HEK293T (cell line): ENCODE measurements around the gene PPIA.
"Not testable (repeated sequence)": the region's sequence is repeated elsewhere in the genome, so short reads cannot be mapped to it uniquely, and the experiment has no call there.

Source experiments
- CTCF ChIA-PET: fragments of 350-600 bp; formaldehyde crosslinking; extraction: SDS; loops from one replicate; lab custom pipeline; 2021; ENCODE audit warnings: antibody characterized with exemption, inconsistent platforms; lab: Yijun Ruan, JAX
- POLR2A ChIA-PET: fragments of 350-600 bp; formaldehyde crosslinking; extraction: SDS; loops from one replicate; lab custom pipeline; 2020; ENCODE audit warnings: antibody characterized with exemption, inconsistent platforms; lab: Yijun Ruan, JAX
- DNase-seq: peaks from one replicate; pipeline ENCODE4 v3.0.0; 2012; ENCODE audit warnings: mixed read lengths; ENCODE audit errors: extremely low spot score
- ARNT ChIP-seq: fragments of 450-650 bp; IDR thresholded peaks from 2 replicates; pipeline ENCODE4 v1.6.1; 2017; ENCODE audit warnings: mild to moderate bottlenecking
- BHLHE40 ChIP-seq: fragments of 450-650 bp; IDR thresholded peaks from 2 replicates; pipeline ENCODE4 v1.6.1; 2016; ENCODE audit warnings: mild to moderate bottlenecking, moderate library complexity, borderline replicate concordance
- CTBP1 ChIP-seq: fragments of 450-650 bp; IDR thresholded peaks from 2 replicates; pipeline ENCODE4 v1.6.1; 2016; ENCODE audit warnings: borderline replicate concordance
- ELF4 ChIP-seq: fragments of 450-650 bp; IDR thresholded peaks from 2 replicates; pipeline ENCODE4 v1.6.1; 2017; ENCODE audit warnings: antibody characterized with exemption
- FOXA1 ChIP-seq: fragments of 450-650 bp; IDR thresholded peaks from 2 replicates; pipeline ENCODE4 v1.6.1; 2016; ENCODE audit warnings: mild to moderate bottlenecking
- FOXK2 ChIP-seq: fragments of 450-650 bp; IDR thresholded peaks from 2 replicates; pipeline ENCODE4 v1.6.1; 2016; ENCODE audit warnings: mild to moderate bottlenecking
- FOXM1 ChIP-seq: fragments of 450-650 bp; IDR thresholded peaks from 2 replicates; pipeline ENCODE4 v1.6.1; 2017; ENCODE audit warnings: mild to moderate bottlenecking, borderline replicate concordance
- HDGF ChIP-seq: fragments of 450-650 bp; IDR thresholded peaks from 2 replicates; pipeline ENCODE4 v1.6.1; 2017; ENCODE audit warnings: antibody characterized with exemption, borderline replicate concordance
- L3MBTL2 ChIP-seq: fragments of 450-650 bp; conservative IDR thresholded peaks from 2 replicates; pipeline ENCODE4 v1.6.1; 2016; ENCODE audit warnings: mild to moderate bottlenecking
- LEF1 ChIP-seq: fragments of 450-650 bp; IDR thresholded peaks from 2 replicates; pipeline ENCODE4 v1.6.1; 2017; ENCODE audit warnings: mild to moderate bottlenecking, borderline replicate concordance
- NFRKB ChIP-seq: fragments of 450-650 bp; IDR thresholded peaks from 2 replicates; pipeline ENCODE4 v1.6.1; 2016; ENCODE audit warnings: mild to moderate bottlenecking, moderate library complexity
- SP1 ChIP-seq: fragments of 450-650 bp; IDR thresholded peaks from 2 replicates; pipeline ENCODE4 v1.6.1; 2017
- SUZ12 ChIP-seq: fragments of 450-650 bp; IDR thresholded peaks from 2 replicates; pipeline ENCODE4 v1.6.1; 2016; ENCODE audit warnings: mild to moderate bottlenecking
- TARDBP ChIP-seq: fragments of 450-650 bp; IDR thresholded peaks from 2 replicates; pipeline ENCODE4 v1.6.1; 2016
- ZNF384 ChIP-seq: fragments of 450-650 bp; IDR thresholded peaks from 2 replicates; pipeline ENCODE4 v1.6.1; 2016
- TF ChIP-seq, protein P1 (sequence below): fragments of 450-650 bp; IDR thresholded peaks from 2 replicates; pipeline ENCODE4 v1.6.1; 2016

PPIA gene

DNA sequence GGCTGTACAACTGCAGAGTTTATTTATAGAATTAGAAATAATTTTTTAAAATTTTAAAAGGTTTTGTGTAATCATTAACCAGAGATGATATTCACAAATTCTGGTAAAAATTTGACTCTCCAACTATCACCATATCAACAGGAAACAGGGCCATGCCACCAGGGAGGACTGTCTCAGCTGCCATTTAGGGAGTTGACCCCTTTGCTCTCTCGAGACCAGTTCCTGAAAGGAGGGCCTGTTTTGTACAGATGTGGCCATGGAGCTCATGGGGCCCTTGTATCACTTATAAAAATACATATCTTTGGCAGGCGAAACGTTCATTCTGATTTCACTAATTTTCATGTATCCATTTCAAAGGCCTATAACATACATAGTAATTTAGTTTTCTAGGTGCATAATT is 31.1 kb downstream of the PPIA start:
- TF ChIP-seq NFRKB (no peak), ELF4 (no peak), SP1 (no peak), SUZ12 (no peak), CTBP1 (no peak), BHLHE40 (no peak), L3MBTL2 (no peak)
- no peak for DNase-seq
- CTCF ChIA-PET: no interaction called here
- POLR2A ChIA-PET: interaction anchor here (0.6 to 1.6 kb wide), 2 partner anchors 21 to 38 kb away, joined by 3 to 4 read pairs; partner anchors contain the start of gene H2AZ2

DNA sequence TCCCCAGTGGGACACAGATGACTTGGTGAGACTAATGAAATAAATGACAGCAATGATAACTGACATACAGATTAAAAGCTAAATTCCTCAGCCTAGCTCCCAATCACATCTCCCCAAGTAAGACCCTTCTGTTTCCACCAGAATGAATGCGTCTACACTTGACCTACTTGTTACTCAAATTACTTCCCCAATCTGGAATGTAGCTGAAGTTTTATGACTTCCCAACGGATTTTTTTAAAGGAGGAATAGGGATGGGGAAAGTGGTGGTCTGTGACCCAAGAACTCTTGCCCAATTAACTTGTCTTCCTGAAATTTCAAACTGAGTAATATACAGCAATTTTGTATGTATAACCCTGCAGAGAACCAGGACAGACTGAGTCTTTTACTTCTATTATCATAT is 42.3 kb downstream of the PPIA start:
- no peak for DNase-seq
- TF ChIP-seq, protein P1, sequence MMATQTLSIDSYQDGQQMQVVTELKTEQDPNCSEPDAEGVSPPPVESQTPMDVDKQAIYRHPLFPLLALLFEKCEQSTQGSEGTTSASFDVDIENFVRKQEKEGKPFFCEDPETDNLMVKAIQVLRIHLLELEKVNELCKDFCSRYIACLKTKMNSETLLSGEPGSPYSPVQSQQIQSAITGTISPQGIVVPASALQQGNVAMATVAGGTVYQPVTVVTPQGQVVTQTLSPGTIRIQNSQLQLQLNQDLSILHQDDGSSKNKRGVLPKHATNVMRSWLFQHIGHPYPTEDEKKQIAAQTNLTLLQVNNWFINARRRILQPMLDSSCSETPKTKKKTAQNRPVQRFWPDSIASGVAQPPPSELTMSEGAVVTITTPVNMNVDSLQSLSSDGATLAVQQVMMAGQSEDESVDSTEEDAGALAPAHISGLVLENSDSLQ: no peak
- no peak for TF ChIP-seq CTBP1
- TF ChIP-seq ARNT: no peak
- TF ChIP-seq SP1: no peak
- no peak for TF ChIP-seq ZNF384
- no peak for TF ChIP-seq ELF4
- TF ChIP-seq FOXK2: no peak
- TF ChIP-seq NFRKB: no peak
- TF ChIP-seq L3MBTL2: no peak
- TF ChIP-seq FOXA1: no peak
- TF ChIP-seq LEF1: no peak
- no peak for TF ChIP-seq HDGF
- TF ChIP-seq SUZ12: no peak
- TF ChIP-seq BHLHE40: no peak
- no peak for TF ChIP-seq FOXM1
- TF ChIP-seq TARDBP: no peak
- POLR2A ChIA-PET: interaction anchor here (1.2 kb wide), 1 partner anchor 9 kb away, joined by 3 read pairs; the partner anchor contains the start of gene H2AZ2
- CTCF ChIA-PET: no interaction called here

DNA sequence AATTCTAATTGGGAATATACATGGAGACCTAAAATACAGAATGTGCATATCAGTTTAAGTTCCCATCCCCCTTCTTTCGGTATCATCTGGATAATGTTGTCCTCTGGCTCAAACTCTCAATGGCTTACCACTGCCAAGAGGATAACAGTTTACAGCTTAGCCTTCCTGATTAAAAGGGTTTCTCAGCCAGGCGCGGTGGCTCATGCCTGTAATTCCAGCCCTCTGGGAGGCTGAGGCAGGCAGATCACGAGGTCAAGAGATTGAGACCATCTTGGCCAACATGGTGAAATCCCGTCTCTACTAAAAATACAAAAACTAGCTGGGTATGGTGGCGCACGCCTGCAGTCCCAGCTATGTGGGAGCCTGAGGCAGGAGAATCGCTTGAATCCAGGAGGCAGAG is 46.2 kb downstream of the PPIA start:
- DNase-seq, POLR2A ChIA-PET: not testable (repeated sequence)
- CTCF ChIA-PET: interaction anchor here (0.6 kb wide), 1 partner anchor 269 kb away, joined by 4 read pairs; the partner anchor contains the start of gene TBRG4

DNA sequence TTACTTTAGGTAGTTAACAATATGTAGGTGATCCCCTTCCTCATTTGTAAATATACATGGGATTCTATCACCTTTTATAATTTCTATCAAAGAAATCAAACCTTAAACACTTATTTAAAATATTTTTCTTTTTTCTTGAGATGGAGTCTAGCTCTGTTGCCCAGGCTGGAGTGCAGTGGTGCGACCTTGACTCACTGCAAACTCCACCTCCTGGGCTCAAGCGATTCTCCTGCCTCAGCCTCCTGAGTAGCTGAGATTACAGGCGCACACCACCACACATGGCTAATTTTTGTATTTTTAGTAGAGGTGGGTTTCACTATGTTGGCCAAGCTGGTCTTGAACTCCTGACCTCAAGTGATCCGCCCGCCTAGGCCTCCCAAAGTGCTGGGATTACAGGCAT is 47.0 kb downstream of the PPIA start:
- CTCF ChIA-PET: interaction anchor here (1.0 kb wide), 1 partner anchor 45 kb away, joined by 3 read pairs; no protein-coding TSS in a partner anchor
- not testable (repeated sequence) for DNase-seq
- POLR2A ChIA-PET: interaction anchor here (1.7 kb wide), 1 partner anchor 262 kb away, joined by 5 read pairs; the partner anchor contains the start of gene TMED4

DNA sequence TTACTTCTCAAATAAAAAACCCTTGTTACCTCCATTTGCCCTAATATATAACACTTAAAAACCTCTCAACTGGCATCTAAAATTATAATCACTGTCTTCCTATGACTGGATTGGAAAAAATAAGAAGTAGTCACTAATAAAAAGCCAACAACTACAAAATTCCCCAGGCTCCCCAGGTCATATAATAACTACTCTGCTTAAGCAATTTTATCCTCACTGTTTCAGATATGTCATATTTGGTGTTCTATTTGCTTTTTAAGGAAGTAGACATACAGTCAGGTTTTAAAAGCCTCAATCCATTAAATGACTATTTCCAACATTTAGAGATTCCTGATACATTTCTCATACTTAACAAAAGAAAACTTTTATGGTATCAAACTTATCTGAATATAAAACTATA is 49.0 kb downstream of the PPIA start:
- no peak for DNase-seq
- no peak for TF ChIP-seq SP1
- no peak for TF ChIP-seq CTBP1
- TF ChIP-seq TARDBP: no peak
- TF ChIP-seq HDGF: no peak
- TF ChIP-seq ELF4: no peak
- TF ChIP-seq L3MBTL2: no peak
- TF ChIP-seq FOXK2: no peak
- TF ChIP-seq FOXM1: no peak
- no peak for TF ChIP-seq BHLHE40
- TF ChIP-seq FOXA1: no peak
- TF ChIP-seq NFRKB: no peak
- TF ChIP-seq LEF1: no peak
- no peak for TF ChIP-seq ARNT
- TF ChIP-seq, protein P1: no peak
- no peak for TF ChIP-seq ZNF384
- TF ChIP-seq SUZ12: no peak
- ChIA-PET POLR2A (interaction anchor here (1.7 kb wide), 1 partner anchor 264 kb away, joined by 5 read pairs; the partner anchor contains the start of gene TMED4), CTCF (interaction anchor here (0.6 kb wide), 1 partner anchor 26 kb away, joined by 3 read pairs; no protein-coding TSS in a partner anchor)

DNA sequence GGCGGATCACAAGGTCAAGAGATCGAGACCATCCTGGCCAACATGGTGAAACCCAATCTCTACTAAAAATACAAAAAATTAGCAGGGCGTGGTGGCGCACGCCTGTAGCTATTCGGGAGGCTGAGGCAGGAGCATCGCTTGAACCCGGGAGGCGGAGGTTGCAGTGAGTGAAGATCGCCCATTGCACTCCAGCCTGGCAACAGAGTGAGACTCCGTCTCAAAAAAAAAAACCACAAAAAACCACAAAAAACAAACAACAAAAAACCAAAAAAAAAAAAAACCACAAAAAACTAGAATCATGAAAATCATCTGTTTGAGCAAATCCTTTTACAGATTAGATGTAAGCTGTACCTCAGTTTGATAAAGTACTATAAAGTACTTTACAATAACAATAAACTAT is 49.9 kb downstream of the PPIA start:
- ChIA-PET CTCF (interaction anchor here (1.0 to 1.3 kb wide), 2 partner anchors 15 to 258 kb away, joined by 4 to 5 read pairs; no protein-coding TSS in a partner anchor), POLR2A (interaction anchor here (0.9 to 4.1 kb wide), 4 partner anchors 49 to 273 kb away, joined by 3 to 22 read pairs (median 4); partner anchors contain the start of genes DDX56 and TMED4)
- peak; percentile 75 for TF ChIP-seq ZNF384
- DNase-seq: not testable (repeated sequence)

DNA sequence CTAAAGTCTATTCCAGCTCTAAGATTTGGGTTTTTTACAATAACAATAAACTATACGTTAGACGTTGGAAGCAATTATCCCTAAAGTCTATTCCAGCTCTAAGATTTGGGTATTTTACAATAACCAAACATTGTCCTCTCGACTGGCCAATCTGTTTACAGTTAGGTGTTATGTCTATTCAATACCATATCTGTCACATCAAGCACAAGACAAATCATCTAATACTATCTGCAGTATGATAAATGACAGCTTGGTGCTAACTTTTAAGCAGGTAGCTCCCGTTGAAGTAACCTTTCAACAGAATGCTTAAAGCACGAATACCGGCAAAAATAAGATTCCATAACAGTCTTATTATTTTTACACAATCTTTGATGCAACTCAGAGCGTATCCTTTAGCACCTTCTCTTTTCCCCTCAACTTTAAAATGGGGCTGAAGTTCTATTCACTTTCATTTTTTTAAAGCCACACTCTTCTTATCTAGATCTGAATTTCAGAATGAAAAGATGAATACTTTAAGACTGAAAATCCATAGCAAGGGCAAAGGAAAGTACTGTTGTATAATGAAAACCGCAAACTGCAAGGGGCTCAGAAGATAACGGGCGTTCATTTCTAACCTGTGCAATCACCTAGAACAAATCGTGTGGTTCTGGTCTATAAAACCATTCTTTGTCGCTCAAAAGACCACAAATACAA is 50.5 kb downstream of the PPIA start:
- no peak for TF ChIP-seq LEF1
- TF ChIP-seq, protein P1: peak; percentile 51; the same call in 1 of the 2 replicates
- TF ChIP-seq FOXM1: no peak
- TF ChIP-seq ZNF384: no peak
- no peak for TF ChIP-seq SP1
- TF ChIP-seq SUZ12: no peak
- no peak for DNase-seq
- CTCF ChIA-PET: interaction anchor here (1.0 to 1.3 kb wide), 2 partner anchors 16 to 259 kb away, joined by 4 to 5 read pairs; no protein-coding TSS in a partner anchor
- POLR2A ChIA-PET: interaction anchor here (0.9 to 4.1 kb wide), 14 partner anchors 9 to 282 kb away, joined by 3 to 39 read pairs (median 10); partner anchors contain the start of genes DDX56, OGDH, PPIA and PURB
